DMS53 treated with DMSO at 0.1 percent for 48 hours (cell line): ENCODE measurements around the gene RGS19.

Experiments used
- DNase-seq: peaks from one replicate; lab custom pipeline; 2025; ENCODE audit not compliant: unreplicated experiment; lab: John Stamatoyannopoulos, UW

Gene RGS19

GRCh38 chr20:64050261-64051032, 28.9 kb downstream of the RGS19 start:
- DNase-seq: no peak

- DNase-seq: no peak
Measured at GRCh38 chr20:64049878-64050260, 29.4 kb downstream of the RGS19 start.

GRCh38 chr20:64049060-64049877, 30.0 kb downstream of the RGS19 start, which contains the start of gene SOX18:
Gene SOX18, minus strand, starts transcription at chr20:64049639. Its CDS starts 123 bp downstream, at chr20:64049516.
- no peak for DNase-seq

- no peak for DNase-seq
Measured at GRCh38 chr20:64048402-64049044, 30.8 kb downstream of the RGS19 start.

- no peak for DNase-seq
Measured at GRCh38 chr20:64047968-64048401, 31.3 kb downstream of the RGS19 start.

- DNase-seq: no peak
Measured at GRCh38 chr20:64047046-64047389, 32.3 kb downstream of the RGS19 start.

GRCh38 chr20:64045346-64046011, 33.8 kb downstream of the RGS19 start:
- DNase-seq: no peak

GRCh38 chr20:64044484-64045247, 34.7 kb downstream of the RGS19 start:
- no peak for DNase-seq

- no peak for DNase-seq
Measured at GRCh38 chr20:64043768-64044167, 35.5 kb downstream of the RGS19 start.

- no peak for DNase-seq
Measured at GRCh38 chr20:64042054-64042781, 37.1 kb downstream of the RGS19 start.

- no peak for DNase-seq
Measured at GRCh38 chr20:64041781-64042053, 37.6 kb downstream of the RGS19 start.

GRCh38 chr20:64041040-64041780, 38.1 kb downstream of the RGS19 start:
- no peak for DNase-seq

GRCh38 chr20:64040231-64041039, 38.9 kb downstream of the RGS19 start:
- no peak for DNase-seq

GRCh38 chr20:64039293-64040160, 39.8 kb downstream of the RGS19 start:
- no peak for DNase-seq

GRCh38 chr20:64038565-64039292, 40.6 kb downstream of the RGS19 start:
- DNase-seq: peak; percentile 66

GRCh38 chr20:64038224-64038564, 41.1 kb downstream of the RGS19 start:
- DNase-seq: no peak
